GM21529 (cell line): ENCODE results near the gene GIPR.
A peak's percentile ranks its signal among the peaks of the same experiment; 100 is the strongest.
"Not testable (repeated sequence)": the region's sequence is repeated elsewhere in the genome, so short reads cannot be mapped to it uniquely, and the experiment has no call there.

ENCODE experiments used
- ATAC-seq: cut with Tn5 transposase; IDR thresholded peaks from one replicate; pipeline ENCODE4 v1.9.1; 2021; ENCODE audit not compliant: unreplicated experiment

Gene GIPR, protein sequence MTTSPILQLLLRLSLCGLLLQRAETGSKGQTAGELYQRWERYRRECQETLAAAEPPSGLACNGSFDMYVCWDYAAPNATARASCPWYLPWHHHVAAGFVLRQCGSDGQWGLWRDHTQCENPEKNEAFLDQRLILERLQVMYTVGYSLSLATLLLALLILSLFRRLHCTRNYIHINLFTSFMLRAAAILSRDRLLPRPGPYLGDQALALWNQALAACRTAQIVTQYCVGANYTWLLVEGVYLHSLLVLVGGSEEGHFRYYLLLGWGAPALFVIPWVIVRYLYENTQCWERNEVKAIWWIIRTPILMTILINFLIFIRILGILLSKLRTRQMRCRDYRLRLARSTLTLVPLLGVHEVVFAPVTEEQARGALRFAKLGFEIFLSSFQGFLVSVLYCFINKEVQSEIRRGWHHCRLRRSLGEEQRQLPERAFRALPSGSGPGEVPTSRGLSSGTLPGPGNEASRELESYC

DNA sequence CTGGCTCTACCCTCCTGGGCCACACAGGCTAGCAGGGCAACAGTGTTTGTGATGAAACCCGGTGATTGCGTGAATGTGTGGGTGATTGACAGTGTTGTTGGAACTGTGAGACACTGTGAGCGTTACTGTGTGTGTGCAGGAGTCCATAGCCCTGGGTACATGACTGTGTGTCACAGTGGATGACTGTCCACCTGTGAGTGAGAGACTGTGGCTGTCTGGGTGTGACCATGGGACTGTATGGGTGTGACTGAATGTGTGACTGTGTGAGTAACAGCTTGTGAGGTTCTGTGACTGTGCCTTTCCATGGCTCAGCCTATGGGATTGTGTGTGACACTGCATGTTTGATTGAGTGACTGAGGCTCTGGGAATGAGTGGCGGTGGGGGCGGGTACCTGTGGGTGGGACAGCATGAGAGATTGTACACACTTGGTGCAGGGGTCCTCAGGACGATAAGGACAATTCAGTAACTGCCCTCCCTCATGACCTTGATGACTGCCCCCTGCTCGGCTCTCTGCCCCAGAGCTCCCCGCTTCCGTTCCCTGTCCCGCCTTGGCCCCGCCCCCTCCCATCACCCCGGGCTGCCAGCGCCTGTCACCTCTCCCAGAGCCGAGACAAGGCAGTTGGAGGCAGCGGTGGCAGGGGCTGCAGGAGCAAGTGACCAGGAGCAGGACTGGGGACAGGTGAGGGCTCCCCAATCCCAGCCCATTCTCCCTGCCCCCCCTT is at the start of gene GIPR:
GIPR (plus strand) TSS at position 602 of the 722 bp plus-strand sequence. CDS start 1,300 bp downstream, outside the sequence.
- no peak for ATAC-seq

DNA sequence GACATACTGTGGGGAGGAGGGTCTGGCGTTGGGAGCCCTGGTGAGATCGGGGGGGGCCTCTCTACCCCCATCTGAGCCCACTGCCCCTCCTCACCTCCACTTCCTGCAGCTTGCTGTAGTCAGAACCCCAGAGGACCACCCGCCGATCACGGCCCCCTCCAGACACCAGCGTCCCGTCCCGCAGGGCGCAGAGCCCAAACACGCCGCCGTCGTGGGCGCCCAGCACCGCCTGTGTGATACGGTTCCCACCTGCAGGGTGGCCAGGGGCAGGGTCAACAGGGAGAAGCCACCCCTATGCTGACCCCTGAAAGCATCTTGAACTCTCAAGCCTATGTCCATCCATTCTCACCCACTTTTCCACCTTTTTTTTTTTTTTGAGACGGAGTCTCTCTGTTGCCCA is 46.6 kb upstream of the GIPR start:
- ATAC-seq = no peak

DNA sequence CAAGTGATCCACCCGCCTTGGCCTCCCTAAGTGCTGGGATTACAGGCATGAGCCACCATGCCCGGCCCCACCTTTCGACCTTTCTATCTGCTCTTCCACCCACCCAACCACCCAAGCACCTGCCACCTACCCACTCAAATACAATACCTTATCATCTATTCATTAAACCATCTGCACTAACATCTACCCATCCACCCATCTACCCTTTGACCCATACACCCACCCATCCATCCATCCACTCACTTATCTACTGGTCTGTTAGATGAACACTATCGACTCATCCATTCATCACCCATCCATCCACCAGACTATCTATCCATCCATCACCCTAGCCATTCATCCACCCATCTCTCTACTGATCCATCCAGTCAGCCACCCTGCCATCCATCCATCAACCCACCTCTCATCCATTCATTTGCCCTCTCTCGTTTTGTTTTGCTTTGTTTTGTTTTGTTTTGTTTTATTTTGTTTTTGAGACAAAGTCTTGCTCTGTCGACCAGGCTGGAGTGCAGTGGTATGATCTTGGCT is 46.0 kb upstream of the GIPR start:
- ATAC-seq = no peak

DNA sequence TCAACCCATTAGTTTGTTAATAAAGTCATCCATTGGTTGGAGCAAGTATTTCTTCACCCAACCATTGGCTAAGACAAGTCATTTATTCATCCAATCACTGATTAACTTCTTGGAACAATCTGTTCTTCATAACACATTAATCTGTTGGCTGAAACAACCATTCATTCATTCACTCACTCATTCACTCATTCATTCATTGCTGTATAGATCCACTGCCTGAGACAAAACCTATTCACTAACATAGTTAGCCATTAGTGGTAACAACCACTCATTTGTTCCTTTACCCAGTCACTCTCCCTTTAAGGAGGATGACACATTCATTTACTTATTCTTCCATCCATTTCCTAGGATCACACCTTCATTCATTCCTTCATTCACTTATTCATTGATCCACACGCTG is 44.0 kb upstream of the GIPR start:
- no peak for ATAC-seq

DNA sequence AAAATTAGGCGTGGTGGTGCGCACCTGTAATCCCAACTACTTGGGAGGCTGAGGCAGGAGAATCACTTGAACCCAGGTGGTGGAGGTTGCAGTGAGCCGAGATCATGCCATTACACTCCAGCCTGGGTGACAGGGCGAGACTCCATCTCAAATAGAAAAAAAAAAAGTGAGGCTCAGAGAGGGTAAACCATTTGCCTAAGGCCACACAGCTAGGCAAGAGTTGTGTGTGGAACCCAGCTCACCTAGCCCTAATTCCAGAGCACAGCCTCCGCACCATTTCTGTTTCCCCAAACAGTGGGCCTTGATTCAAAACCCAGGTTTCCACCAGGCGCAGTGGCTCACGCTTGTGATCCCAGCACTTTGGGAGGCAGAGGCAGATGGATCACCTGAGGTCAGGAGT is 39.8 kb upstream of the GIPR start:
- not testable (repeated sequence) for ATAC-seq

DNA sequence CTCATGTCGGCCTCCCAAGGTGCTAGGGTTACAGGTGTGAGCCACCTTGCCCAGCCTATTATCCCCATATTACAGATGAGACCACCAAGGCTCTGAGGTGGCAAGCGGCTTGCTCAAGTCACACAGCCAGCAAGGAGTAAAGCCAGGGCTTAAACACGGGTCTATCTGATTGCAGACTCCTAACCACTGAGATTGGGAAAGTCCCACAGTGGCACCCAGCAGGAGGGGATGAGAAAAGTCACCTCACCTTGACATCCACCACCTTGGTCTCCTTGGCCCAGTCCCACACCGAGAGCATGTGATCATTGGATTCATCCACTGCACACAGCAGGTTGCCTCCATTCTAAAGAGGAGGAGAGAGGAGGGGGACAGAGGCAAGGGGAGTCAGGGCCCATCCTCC is 38.3 kb upstream of the GIPR start:
- ATAC-seq = no peak

DNA sequence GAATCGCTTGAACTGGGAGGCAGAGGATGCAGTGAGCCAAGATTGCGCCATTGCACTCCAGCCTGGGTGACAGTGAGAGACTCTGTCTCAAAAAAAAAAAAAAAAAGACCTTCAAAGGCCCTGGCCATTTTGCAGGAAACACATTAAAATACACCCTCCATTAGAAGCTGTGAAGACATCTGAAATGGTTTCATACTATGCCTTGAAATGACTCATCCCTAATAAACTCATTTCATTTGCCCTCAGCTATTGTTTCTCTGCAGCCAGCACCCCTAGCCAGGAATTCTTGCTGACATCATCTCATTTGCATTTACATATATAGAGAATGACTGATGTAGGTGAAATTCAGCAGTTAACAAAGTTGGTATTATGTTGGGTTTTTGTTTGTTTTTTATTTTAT is 37.6 kb upstream of the GIPR start:
- no peak for ATAC-seq

DNA sequence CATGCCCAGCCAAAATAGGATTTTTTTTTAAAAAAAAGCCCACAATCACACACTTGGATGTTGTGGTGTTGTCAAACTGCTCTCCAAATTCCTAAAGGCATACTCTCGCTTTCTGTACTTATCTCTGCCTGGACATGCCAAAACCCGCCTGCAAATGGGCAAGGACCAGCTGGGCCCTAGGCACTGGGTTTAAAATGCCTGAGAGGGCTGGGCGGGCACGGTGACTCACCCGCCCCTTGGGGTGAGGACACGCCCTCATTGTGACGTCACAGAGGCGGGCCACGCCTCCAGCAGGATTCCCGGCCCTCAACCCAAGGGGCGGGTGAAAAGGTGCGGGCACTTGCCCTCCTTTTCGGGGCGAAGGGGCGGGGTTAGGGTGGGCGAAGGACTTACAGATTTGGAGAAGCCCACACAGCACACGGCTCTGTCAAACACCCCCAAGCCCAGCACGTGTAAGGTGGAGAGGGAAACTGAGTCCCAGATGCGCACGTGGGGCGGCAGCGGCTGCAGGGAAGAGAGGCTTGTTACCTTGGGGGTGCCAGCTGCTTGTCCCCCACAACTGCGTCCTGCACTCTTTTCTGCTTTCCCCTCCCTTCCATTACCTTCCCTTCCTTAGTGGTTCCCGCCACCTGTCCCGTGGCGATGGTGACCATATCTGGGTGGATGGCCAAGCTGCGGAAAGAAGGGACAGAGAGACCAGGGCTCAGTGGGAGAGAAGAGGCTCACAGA is 35.4 kb upstream of the GIPR start:
- ATAC-seq = no peak

DNA sequence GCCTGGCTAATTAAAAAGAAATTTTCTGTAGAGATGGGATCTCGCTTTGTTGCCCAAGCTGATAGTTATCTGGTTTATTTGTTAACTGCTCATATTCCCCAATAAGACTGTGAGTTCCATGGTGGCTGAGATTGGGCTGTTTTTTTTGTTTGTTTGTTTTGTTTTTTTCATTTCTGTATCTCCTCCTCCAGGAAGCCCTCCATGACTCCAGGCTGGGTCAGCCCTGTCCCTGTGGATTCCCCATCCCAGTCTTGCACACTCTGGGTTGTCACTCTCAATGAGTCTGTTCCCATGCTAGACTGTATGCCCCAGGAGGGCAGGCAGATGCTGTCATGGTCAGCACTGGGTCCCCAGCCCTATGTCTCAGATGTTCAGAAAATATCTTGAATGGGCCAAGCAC is 31.7 kb upstream of the GIPR start:
- no peak for ATAC-seq

DNA sequence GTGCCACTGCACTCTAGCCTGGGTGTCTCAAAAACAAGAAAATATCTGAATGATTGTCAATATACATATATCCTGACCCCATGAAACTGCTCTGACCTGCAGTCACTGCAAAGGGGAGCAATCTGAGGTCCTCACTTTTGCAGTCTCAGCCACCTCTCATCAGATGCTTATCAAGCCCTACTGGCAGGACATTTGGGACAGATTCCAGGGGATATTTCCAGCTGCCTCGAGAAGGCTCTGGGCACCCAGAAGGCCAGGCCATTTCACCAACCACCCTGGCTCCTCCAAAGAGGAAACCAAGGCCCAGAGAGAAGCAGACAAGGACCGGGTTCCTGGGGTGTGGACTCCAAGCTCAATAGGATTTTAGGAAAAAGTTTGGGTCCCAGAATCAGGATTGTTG is 31.1 kb upstream of the GIPR start:
- ATAC-seq = no peak

DNA sequence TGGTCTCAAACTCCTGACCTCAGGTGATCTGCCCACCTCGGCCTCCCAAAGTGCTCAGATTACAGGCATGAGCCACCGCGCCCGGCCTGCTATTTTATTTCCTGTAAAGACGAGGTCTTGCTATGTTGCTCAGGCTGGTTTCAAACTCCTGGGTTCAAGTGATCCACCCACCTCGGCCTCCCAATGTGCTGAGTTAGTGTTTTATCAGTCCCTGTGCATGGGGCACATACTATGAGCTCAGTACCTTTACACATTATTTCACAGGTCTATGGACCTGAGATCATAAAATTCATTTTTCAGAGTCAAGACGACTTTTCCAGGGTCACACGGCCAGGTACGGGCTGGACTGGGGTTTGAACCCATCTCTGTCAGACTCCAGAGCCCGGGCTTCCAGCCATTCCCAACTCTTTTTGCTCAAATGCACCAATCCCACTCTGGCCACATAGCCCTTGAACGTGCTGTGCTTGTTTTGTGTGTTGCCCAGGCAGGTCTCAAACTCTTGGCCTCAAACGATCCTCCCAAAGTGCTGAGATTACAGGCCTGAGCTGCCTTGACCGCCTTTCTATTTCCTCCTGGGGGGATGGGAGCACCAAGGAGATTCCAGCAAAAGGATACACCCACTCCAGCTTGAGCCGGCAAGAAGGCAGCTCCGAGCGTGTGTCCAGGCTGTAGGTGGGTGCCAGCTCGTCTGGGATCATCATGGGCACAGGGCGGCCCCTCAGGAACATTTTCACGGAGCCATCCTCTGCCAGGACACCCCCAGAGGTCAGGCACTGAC is 29.9 kb upstream of the GIPR start:
- no peak for ATAC-seq

DNA sequence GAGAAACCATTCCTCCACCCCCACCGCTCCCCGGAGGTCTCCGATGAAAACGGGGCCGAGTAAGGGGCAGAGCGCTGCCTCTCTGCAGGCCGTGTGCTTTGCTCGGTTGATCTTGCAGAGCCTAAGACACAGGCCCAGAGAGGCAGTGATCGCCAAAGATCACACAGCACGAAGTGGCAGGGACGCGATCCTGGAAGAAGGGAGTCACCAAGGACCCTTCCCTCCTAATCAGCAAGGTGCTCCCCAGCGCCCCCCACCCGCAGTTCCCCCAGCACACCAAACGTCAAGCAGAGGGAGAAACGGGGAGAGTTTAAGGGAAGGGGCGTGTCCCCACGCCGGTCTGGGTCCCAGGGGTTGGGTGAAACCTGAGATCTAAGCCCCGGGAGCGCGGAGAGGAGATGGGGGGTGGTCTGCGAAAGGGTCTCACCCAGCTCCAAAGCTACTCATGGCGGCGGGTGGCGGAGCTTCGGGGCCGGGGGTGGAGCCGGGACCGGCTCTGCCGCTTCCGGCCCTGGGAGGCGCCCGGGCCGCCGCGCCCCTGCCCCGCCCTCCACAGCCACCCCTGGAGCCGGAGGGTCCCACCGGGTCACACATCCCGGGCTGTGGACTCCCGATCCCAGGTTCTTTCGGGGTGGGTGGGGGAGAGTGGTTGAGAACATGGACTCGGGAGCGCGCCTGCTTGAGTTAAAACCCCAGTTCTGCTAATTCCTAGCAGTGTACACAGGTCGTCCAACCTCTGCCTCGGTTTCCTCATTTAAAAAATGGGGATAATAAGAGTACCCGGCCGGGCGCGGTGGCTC is 28.9 kb upstream of the GIPR start, which contains the start of gene EML2:
EML2 (minus strand) TSS at position 468 of the 800 bp plus-strand sequence; CDS start at position 447, 21 bp downstream.
- ATAC-seq = no peak

DNA sequence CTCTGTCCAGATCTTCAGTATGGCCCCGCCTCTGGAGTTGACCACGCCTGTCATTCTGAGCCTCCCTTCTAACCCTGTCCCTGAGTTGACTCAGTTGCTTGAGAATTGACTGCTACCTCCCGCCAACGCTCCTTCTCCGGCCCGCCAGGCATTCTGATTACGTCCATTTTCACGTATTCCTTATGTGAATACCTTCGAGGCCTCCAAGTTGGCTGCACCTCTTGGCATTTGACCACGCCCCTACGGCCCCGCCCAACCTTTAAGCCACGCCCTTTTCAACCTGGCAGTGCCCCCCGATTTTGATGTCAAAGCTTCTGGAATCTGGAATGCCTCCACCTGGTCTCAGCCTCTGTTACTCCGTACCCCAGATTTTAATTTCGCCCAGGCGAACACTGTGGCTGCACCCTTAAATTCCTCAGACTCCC is 27.2 kb upstream of the GIPR start:
- no peak for ATAC-seq

DNA sequence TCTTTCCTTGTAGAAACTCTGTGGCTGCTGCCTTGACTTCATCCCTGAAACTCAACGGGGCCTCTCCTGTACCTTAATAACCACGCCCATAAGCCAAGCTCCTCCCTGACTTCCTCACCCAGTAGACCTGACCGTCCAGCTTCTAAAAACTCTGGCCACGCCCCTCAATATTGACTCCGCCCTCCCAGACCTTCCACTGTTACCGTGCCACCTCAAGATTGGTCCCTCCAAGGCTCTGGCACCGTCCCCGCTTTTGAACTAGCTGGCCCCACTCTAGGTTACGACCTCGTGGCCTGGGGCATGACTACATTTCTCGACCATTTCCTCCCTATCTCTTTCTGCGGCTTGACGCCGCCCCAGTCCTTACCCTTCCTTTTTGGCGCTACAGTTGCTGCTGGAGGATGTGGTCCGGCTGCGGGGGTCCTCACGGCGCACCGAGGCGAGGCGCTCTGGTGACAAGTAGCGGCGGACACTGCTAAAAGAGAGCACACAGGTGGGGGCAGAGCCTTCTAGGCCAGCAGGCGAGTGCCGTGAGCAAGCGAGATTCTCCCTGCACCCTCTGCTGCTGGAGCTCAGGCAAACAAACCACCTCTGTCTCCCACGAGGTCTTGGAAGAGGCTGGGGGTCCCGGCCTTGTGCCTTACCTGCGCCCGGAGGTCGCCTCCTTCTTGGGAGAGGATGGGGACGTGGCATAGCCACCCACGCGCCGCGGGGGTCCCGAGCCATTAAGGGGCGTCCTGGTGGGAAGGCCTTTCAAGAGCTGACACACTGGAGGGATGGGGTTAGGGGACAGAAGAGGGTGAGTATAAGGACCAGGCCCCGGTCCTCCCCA is 26.5 kb upstream of the GIPR start:
- peak; percentile 34 for ATAC-seq

DNA sequence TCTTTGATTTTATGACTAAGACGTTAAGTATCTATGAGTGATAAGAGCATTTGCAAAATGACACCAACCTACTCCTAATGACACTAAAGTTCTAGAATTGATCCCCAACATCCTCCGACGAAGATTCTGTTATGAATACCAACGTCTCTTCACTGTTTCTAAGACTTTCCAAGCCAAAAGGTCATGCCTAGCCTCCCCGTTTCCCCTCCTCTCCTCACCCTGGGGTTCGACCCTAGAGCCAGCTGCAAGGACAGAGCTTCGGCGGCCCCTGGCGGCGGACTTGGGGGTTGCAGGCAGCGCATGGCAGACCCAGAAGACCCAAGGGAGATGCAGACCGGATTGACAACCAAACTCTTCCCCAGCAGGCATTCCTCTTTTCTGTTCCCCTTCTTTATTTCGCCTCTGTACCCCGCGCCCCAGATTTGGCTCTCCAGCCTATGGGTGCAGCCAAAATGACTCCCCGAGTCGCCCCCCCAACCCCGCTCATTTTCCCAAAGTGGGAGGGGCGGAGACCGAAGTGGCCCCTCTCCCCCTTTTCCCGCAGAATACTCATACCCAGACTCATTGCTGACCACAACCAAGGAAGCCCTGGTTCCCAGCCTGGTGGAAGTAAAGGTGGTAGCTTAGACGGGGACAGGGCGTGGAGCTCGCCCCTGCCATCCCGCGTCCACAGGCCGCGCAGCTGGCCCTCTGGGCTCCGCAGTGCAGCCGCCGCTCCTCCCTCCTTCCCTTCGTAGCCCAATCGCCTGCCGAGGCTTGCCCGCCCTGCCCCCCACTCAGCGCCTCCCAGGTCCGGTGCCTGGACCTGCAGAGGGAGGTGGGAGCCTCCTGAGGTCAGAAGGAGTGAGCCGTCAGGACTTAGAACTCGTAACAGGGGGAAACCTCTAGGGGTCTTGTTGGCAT is 24.7 kb upstream of the GIPR start:
- no peak for ATAC-seq

DNA sequence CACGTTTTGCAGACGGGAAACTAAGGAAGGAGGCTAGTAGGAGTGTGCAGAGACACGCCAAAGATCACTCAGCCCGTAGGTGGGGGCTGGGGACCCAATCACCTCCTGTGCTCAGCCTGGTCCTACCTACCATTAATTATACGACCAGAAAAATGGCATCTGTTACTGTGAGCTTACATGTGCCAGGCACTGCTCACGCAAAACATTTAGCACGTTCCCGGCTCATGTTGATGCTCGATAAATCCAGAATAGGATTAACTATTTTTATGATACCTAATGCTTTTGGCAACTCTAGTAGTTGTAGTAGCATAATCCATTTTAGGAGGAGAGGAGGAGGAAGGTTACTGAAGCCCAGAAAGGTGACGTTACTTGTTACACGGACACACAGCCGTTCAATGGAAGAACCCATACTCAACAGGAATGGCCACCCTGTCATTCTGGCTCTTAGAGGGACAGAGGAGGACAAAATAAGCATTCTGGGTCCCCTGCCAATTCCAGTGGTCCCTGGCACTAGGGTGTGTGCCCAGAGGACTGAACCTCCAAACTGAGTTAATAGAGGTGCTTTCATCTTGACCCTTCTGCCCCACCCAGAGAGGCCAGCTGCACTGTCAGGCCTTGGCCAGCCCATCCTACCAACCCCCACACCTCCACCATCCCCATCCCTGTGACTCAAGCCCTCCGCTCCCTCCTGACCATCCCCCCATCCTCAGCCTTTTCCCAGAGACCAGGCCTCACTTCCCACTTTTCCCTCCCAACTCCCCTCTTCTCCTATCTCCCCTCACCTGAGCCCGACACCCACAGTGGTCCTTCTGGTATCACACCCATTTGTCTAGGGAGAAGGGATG is 23.9 kb upstream of the GIPR start:
- ATAC-seq = no peak
